Caco-2 (cell line): ENCODE results near the gene PTGIS. TPM values are rescaled to one million over a fixed set of nuclear protein-coding genes. Genes with fewer than 3 reads are reported as not detected.

Experiments
- BruUV-seq: library from RNA; stranded (reverse); fragments of 400-500 nt; replicated peaks from 2 replicates; lab custom pipeline; 2021; lab: Mats Ljungman, UMichigan
- CTCF ChIA-PET: fragments of 300-600 bp; sonication (Branson Sonifier 250); formaldehyde crosslinking; loops from one replicate; lab custom pipeline; 2022; ENCODE audit warnings: antibody characterized with exemption; lab: Charles Lee
- POLR2A ChIA-PET: fragments of 300-600 bp; sonication (Branson Sonifier 250); formaldehyde crosslinking; loops from one replicate; lab custom pipeline; 2022; ENCODE audit warnings: antibody characterized with exemption; lab: Charles Lee
- DNase-seq, 2 experiments: peaks; one replicate each; pipeline versions ENCODE4 v3.0.0 to v3.0.0-alpha.2; 2020 to 2022
- H3K27me3 ChIP-seq: replicated peaks from 2 replicates; pipeline ENCODE4 v1.6.0; 2011; ENCODE audit warnings: low read length; ENCODE audit not compliant: control insufficient read depth, insufficient read depth
- H3K36me3 ChIP-seq: 2 replicates; pipeline ENCODE4 v1.5.1; 2011; ENCODE audit warnings: low read length; ENCODE audit not compliant: control insufficient read depth, insufficient read depth
- H3K4me1 ChIP-seq: fragments of 250-450 bp; sonication (Bioruptor Pico); 2 replicates; pipeline ENCODE4 v1.5.1; 2020; ENCODE audit warnings: mild to moderate bottlenecking
- H3K4me3 ChIP-seq: 2 replicates; pipeline ENCODE4 v1.5.1; 2011; ENCODE audit warnings: low read depth, mild to moderate bottlenecking, control low read depth, low read length
- H3K9me3 ChIP-seq: fragments of 250-450 bp; sonication (Bioruptor Pico); 2 replicates; pipeline ENCODE4 v1.5.1; 2020; ENCODE audit warnings: mild to moderate bottlenecking, moderate library complexity
- H3K27ac Mint-ChIP-seq: one replicate; pipeline ENCODE4 v1.8.0; 2022; ENCODE audit warnings: mixed read lengths; ENCODE audit not compliant: unreplicated experiment
- H3K27me3 Mint-ChIP-seq: one replicate; pipeline ENCODE4 v1.8.0; 2022; ENCODE audit warnings: mixed read lengths; ENCODE audit not compliant: insufficient read depth, unreplicated experiment
- H3K36me3 Mint-ChIP-seq: one replicate; pipeline ENCODE4 v1.8.0; 2022; ENCODE audit warnings: mild to moderate bottlenecking, mixed read lengths; ENCODE audit not compliant: insufficient read depth, unreplicated experiment
- H3K4me1 Mint-ChIP-seq: one replicate; pipeline ENCODE4 v1.8.0; 2022; ENCODE audit warnings: low read depth, mixed read lengths; ENCODE audit not compliant: unreplicated experiment
- H3K4me3 Mint-ChIP-seq: one replicate; pipeline ENCODE4 v1.8.0; 2022; ENCODE audit warnings: mild to moderate bottlenecking, moderate library complexity, mixed read lengths; ENCODE audit not compliant: unreplicated experiment
- H3K9me3 Mint-ChIP-seq: one replicate; pipeline ENCODE4 v1.8.0; 2022; ENCODE audit warnings: mixed read lengths; ENCODE audit not compliant: unreplicated experiment
- CTCF ChIP-seq, 2 experiments: fragments of 200-600 bp in 1 of 2; IDR thresholded peaks; 1 replicate in 1 of 2; 2 replicates in 1 of 2; pipeline versions ENCODE4 v1.5.1 to v1.8.0; 2011 to 2022; ENCODE audit warnings: antibody characterized with exemption in 1 of 2, control low read depth in 1 of 2, inconsistent platforms in 1 of 2, low read depth in 1 of 2, low read length in 1 of 2, mild to moderate bottlenecking in 1 of 2, moderate library complexity in 1 of 2; ENCODE audit not compliant: insufficient read depth in 1 of 2, severe bottlenecking in 1 of 2, unreplicated experiment in 1 of 2
- intact Hi-C: fragments of 100-400 bp; cut with micrococcal nuclease; formaldehyde crosslinking; loops from one replicate; pipeline ENCODE4 v1.10.0; 2022; ENCODE audit not compliant: unreplicated experiment
- total RNA-seq: library from RNA; stranded (reverse); gene quantifications from 2 replicates; pipeline ENCODE4 v1.2.3, GENCODE V29; 2022

PTGIS gene
- total RNA-seq, 1 experiment from 2014 or later, result 2.7 TPM

- Histone ChIP-seq H3K36me3 (no peaks in the 10 kb centered on the region), H3K4me3 (no peak overlapping the region), H3K27me3 (no peaks in the 10 kb centered on the region), H3K9me3 (peaks cover 14% of the 10 kb centered on the region), H3K4me1 (peaks cover 34% of the 10 kb centered on the region)
- Mint-ChIP-seq H3K4me3 (no peak overlapping the region), H3K4me1 (peaks cover 16% of the 10 kb centered on the region), H3K9me3 (no peaks in the 10 kb centered on the region), H3K27ac (no peak overlapping the region), H3K27me3 (no peaks in the 10 kb centered on the region), H3K36me3 (no peaks in the 10 kb centered on the region)
- ChIA-PET POLR2A (no interaction called here), CTCF (interaction anchor here (0.6 to 4.2 kb wide), 4 partner anchors 9 to 61 kb away, joined by 4 to 35 read pairs (median 20); no protein-coding TSS in a partner anchor)
- intact Hi-C loops, result no loop called here
- no TSS peak for BruUV-seq
- no peak for TF ChIP-seq CTCF (IDR thresholded peaks at IDR 0.05; ENCODE audit: insufficient read depth in 1 of 2, low read depth in 1 of 2, low read length in 1 of 2, severe bottlenecking in 1 of 2, unreplicated experiment in 1 of 2)
- DNase-seq, result peak in 1 of 2 experiments; percentile 32
Measured at GRCh38 chr20:49549801-49550551, 18.0 kb downstream of the PTGIS start.

- H3K4me3 ChIP-seq, result no peak overlapping the region
- ChIA-PET POLR2A (no interaction called here), CTCF (no interaction called here)
- no peaks in the 10 kb centered on the region for H3K36me3 ChIP-seq
- BruUV-seq, result no TSS peak
- intact Hi-C loops, result no loop called here
- Mint-ChIP-seq H3K9me3 (no peaks in the 10 kb centered on the region), H3K36me3 (no peaks in the 10 kb centered on the region), H3K27ac (no peak overlapping the region), H3K4me1 (peaks cover 19% of the 10 kb centered on the region), H3K27me3 (no peaks in the 10 kb centered on the region), H3K4me3 (no peak overlapping the region)
- no peak for TF ChIP-seq CTCF (IDR thresholded peaks at IDR 0.05; ENCODE audit: insufficient read depth in 1 of 2, low read depth in 1 of 2, low read length in 1 of 2, severe bottlenecking in 1 of 2, unreplicated experiment in 1 of 2)
- H3K9me3 ChIP-seq, result peaks cover 6% of the 10 kb centered on the region
- no peak for DNase-seq
- H3K4me1 ChIP-seq, result peaks cover 38% of the 10 kb centered on the region
- H3K27me3 ChIP-seq, result no peaks in the 10 kb centered on the region
Measured at GRCh38 chr20:49548371-49548947, 19.5 kb downstream of the PTGIS start.

GRCh38 chr20:49545572-49545971 lies 22.4 kb downstream of the PTGIS start:
- peak; percentile 19 to 47 for TF ChIP-seq CTCF (IDR thresholded peaks at IDR 0.05; ENCODE audit: insufficient read depth in 1 of 2, low read depth in 1 of 2, low read length in 1 of 2, severe bottlenecking in 1 of 2, unreplicated experiment in 1 of 2)
- Histone ChIP-seq H3K4me1 (peaks cover 10% of the 10 kb centered on the region), H3K36me3 (no peaks in the 10 kb centered on the region), H3K4me3 (no peak overlapping the region), H3K9me3 (peaks cover 3% of the 10 kb centered on the region; the same call in 1 of the 2 replicates), H3K27me3 (no peaks in the 10 kb centered on the region)
- peak in 1 of 2 experiments; percentile 45 for DNase-seq
- no peaks in the 10 kb centered on the region for H3K9me3 Mint-ChIP-seq
- intact Hi-C loops, result no loop called here
- H3K4me1 Mint-ChIP-seq, result peaks cover 11% of the 10 kb centered on the region
- ChIA-PET CTCF (interaction anchor here (11.3 kb wide), 1 partner anchor 61 kb away, joined by 572 read pairs; no protein-coding TSS in a partner anchor), POLR2A (no interaction called here)
- no peaks in the 10 kb centered on the region for H3K36me3 Mint-ChIP-seq
- H3K27ac Mint-ChIP-seq, result no peak overlapping the region
- BruUV-seq, result no TSS peak
- no peak overlapping the region for H3K4me3 Mint-ChIP-seq
- no peaks in the 10 kb centered on the region for H3K27me3 Mint-ChIP-seq
